NCI-H128 (cell line): Measurements from ENCODE around the gene ADPRHL1.
"Not testable (repeated sequence)": the region's sequence is repeated elsewhere in the genome, so short reads cannot be mapped to it uniquely, and the experiment has no call there.

ENCODE experiments used
- DNase-seq: peaks from one replicate; lab custom pipeline; 2025; ENCODE audit not compliant: unreplicated experiment; lab: John Stamatoyannopoulos, UW

Gene ADPRHL1

GRCh38 chr13:113456116-113456702, 2.9 kb upstream of the ADPRHL1 start:
- no peak for DNase-seq

- DNase-seq, result no peak
These were observed 2.1 kb upstream of the ADPRHL1 start for GRCh38 chr13:113455384-113455783.

GRCh38 chr13:113454936-113455335, 1.6 kb upstream of the ADPRHL1 start:
- DNase-seq, result no peak

- no peak for DNase-seq
These were observed 822 bp downstream of the ADPRHL1 start for GRCh38 chr13:113452466-113452865.

GRCh38 chr13:113451951-113452421, 1.3 kb downstream of the ADPRHL1 start:
- no peak for DNase-seq

GRCh38 chr13:113450861-113451620, 2.2 kb downstream of the ADPRHL1 start:
- not testable (repeated sequence) for DNase-seq

GRCh38 chr13:113450348-113450744, 2.9 kb downstream of the ADPRHL1 start:
- not testable (repeated sequence) for DNase-seq

- DNase-seq, result no peak
These were observed 3.5 kb downstream of the ADPRHL1 start for GRCh38 chr13:113449693-113450347.

- no peak for DNase-seq
These were observed 4.2 kb downstream of the ADPRHL1 start for GRCh38 chr13:113448885-113449692.

- DNase-seq, result no peak
These were observed 4.8 kb downstream of the ADPRHL1 start for GRCh38 chr13:113448545-113448884.

- DNase-seq, result no peak
These were observed 5.7 kb downstream of the ADPRHL1 start for GRCh38 chr13:113447596-113447995.

GRCh38 chr13:113446488-113446854, 6.8 kb downstream of the ADPRHL1 start:
- no peak for DNase-seq

GRCh38 chr13:113445791-113446487, 7.3 kb downstream of the ADPRHL1 start:
- no peak for DNase-seq

- DNase-seq, result no peak
These were observed 9.3 kb downstream of the ADPRHL1 start for GRCh38 chr13:113443991-113444390.

- no peak for DNase-seq
These were observed 10.3 kb downstream of the ADPRHL1 start for GRCh38 chr13:113442985-113443362.

GRCh38 chr13:113442354-113442984, 10.8 kb downstream of the ADPRHL1 start:
- no peak for DNase-seq

GRCh38 chr13:113441661-113442060, 11.6 kb downstream of the ADPRHL1 start:
- no peak for DNase-seq

GRCh38 chr13:113437408-113438010, 15.8 kb downstream of the ADPRHL1 start:
- no peak for DNase-seq

GRCh38 chr13:113436866-113437265, 16.4 kb downstream of the ADPRHL1 start:
- not testable (repeated sequence) for DNase-seq

GRCh38 chr13:113435907-113436306, 17.4 kb downstream of the ADPRHL1 start:
- not testable (repeated sequence) for DNase-seq
